H9 (cell line): ENCODE results near the gene LUZP1. TPM values are rescaled to one million over a fixed set of nuclear protein-coding genes. Genes with fewer than 3 reads are reported as not detected.
A peak's percentile ranks its signal among the peaks of the same experiment; 100 is the strongest.

Experiments
- DNase-seq: peaks from one replicate; pipeline ENCODE4 v3.0.0-alpha.2; 2017
- H2AFZ ChIP-seq: one replicate; pipeline ENCODE4 v1.6.1; 2013; ENCODE audit warnings: mild to moderate bottlenecking, low read length, control low read depth, moderate library complexity
- H2AK5ac ChIP-seq: 2 replicates; pipeline ENCODE4 v1.6.1; 2013; ENCODE audit warnings: low read length, control low read depth, mixed read lengths; ENCODE audit not compliant: insufficient read length
- H2BK120ac ChIP-seq: one replicate; pipeline ENCODE4 v1.6.1; 2013; ENCODE audit warnings: low read depth, mild to moderate bottlenecking, low read length, control low read depth, inconsistent platforms; ENCODE audit not compliant: poor library complexity, severe bottlenecking
- H2BK12ac ChIP-seq: 2 replicates; pipeline ENCODE4 v1.6.1; 2013; ENCODE audit warnings: low read length, control low read depth, mixed read lengths, low read depth; ENCODE audit not compliant: insufficient read length
- H2BK15ac ChIP-seq: 2 replicates; pipeline ENCODE4 v1.6.1; 2013; ENCODE audit warnings: low read depth, low read length, control low read depth
- H2BK20ac ChIP-seq: one replicate; pipeline ENCODE4 v1.6.1; 2013; ENCODE audit warnings: low read depth, mild to moderate bottlenecking, low read length, control low read depth, inconsistent platforms; ENCODE audit not compliant: poor library complexity, severe bottlenecking
- H2BK5ac ChIP-seq: 2 replicates; pipeline ENCODE4 v1.6.1; 2013; ENCODE audit warnings: low read length, control low read depth, mixed read lengths; ENCODE audit not compliant: insufficient read length
- H3K14ac ChIP-seq: 2 replicates; pipeline ENCODE4 v1.6.1; 2013; ENCODE audit warnings: low read length, control low read depth; ENCODE audit not compliant: insufficient read depth
- H3K18ac ChIP-seq: 2 replicates; pipeline ENCODE4 v1.6.1; 2013; ENCODE audit warnings: low read depth, mild to moderate bottlenecking, mixed read lengths, low read length, control low read depth; ENCODE audit not compliant: insufficient read length
- H3K23ac ChIP-seq: 2 replicates; pipeline ENCODE4 v1.6.1; 2013; ENCODE audit warnings: low read length, control low read depth, mixed read lengths, low read depth; ENCODE audit not compliant: insufficient read length
- H3K23me2 ChIP-seq: 2 replicates; pipeline ENCODE4 v1.6.1; 2013; ENCODE audit warnings: low read depth, mild to moderate bottlenecking, mixed read lengths, low read length, control low read depth; ENCODE audit not compliant: insufficient read length, poor library complexity, severe bottlenecking
- H3K27ac ChIP-seq: 2 replicates; pipeline ENCODE4 v1.5.1; 2013; ENCODE audit warnings: low read length, control low read depth, mixed read lengths, low read depth; ENCODE audit not compliant: insufficient read length
- H3K27me3 ChIP-seq: 2 replicates; pipeline ENCODE4 v1.6.1; 2013; ENCODE audit warnings: low read length, control low read depth, inconsistent platforms; ENCODE audit not compliant: insufficient read depth
- H3K4ac ChIP-seq: 2 replicates; pipeline ENCODE4 v1.6.1; 2013; ENCODE audit warnings: low read depth, mild to moderate bottlenecking, control low read depth, inconsistent platforms, low read length, moderate library complexity
- H3K4me1 ChIP-seq: 2 replicates; pipeline ENCODE4 v1.6.1; 2013; ENCODE audit warnings: low read length, control low read depth, inconsistent platforms; ENCODE audit not compliant: insufficient read depth
- H3K4me2 ChIP-seq: 2 replicates; pipeline ENCODE4 v1.6.1; 2013; ENCODE audit warnings: low read length, control low read depth, mixed read lengths; ENCODE audit not compliant: insufficient read length, insufficient read depth
- H3K56ac ChIP-seq: 2 replicates; pipeline ENCODE4 v1.6.1; 2013; ENCODE audit warnings: low read depth, mild to moderate bottlenecking, mixed read lengths, low read length, control low read depth; ENCODE audit not compliant: insufficient read length
- H3K79me1 ChIP-seq: 2 replicates; pipeline ENCODE4 v1.6.1; 2013; ENCODE audit warnings: low read depth, mild to moderate bottlenecking, moderate library complexity, low read length, control low read depth, inconsistent platforms; ENCODE audit not compliant: insufficient read depth, poor library complexity, severe bottlenecking
- H3K79me2 ChIP-seq: 2 replicates; pipeline ENCODE4 v1.6.1; 2013; ENCODE audit warnings: low read length, control low read depth, inconsistent platforms; ENCODE audit not compliant: insufficient read depth
- H3K9ac ChIP-seq: 2 replicates; pipeline ENCODE4 v1.6.1; 2013; ENCODE audit warnings: low read length, control low read depth, mixed read lengths; ENCODE audit not compliant: insufficient read length; ENCODE audit errors: extremely low read depth
- H3K9me3 ChIP-seq: one replicate; pipeline ENCODE4 v1.6.1; 2013; ENCODE audit warnings: low read depth, low read length, inconsistent platforms; ENCODE audit not compliant: control insufficient read depth
- H3T11ph ChIP-seq: one replicate; pipeline ENCODE4 v1.6.1; 2013; ENCODE audit warnings: mild to moderate bottlenecking, low read length, control low read depth, inconsistent platforms
- H4K20me1 ChIP-seq: one replicate; pipeline ENCODE4 v1.6.1; 2013; ENCODE audit not compliant: control insufficient read depth, insufficient read length, insufficient read depth
- H4K5ac ChIP-seq: 2 replicates; pipeline ENCODE4 v1.6.1; 2013; ENCODE audit warnings: low read depth, mild to moderate bottlenecking, mixed read lengths, low read length, control low read depth; ENCODE audit not compliant: insufficient read length
- H4K8ac ChIP-seq: replicated peaks from 2 replicates; pipeline ENCODE4 v1.6.1; 2013; ENCODE audit warnings: low read length, control low read depth, mixed read lengths, low read depth; ENCODE audit not compliant: insufficient read length
- H4K91ac ChIP-seq: 2 replicates; pipeline ENCODE4 v1.6.1; 2013; ENCODE audit warnings: low read depth, mild to moderate bottlenecking, moderate library complexity, mixed read lengths, low read length, control low read depth; ENCODE audit not compliant: insufficient read length
- H3K27ac Mint-ChIP-seq, 3 experiments: 2 replicates in 2 of 3; 3 replicates in 1 of 3; pipeline ENCODE4 v1.8.0; 2020 to 2021; ENCODE audit warnings: mixed read lengths in 3 of 3, mild to moderate bottlenecking in 1 of 3, moderate library complexity in 1 of 3
- H3K27me3 Mint-ChIP-seq: 2 replicates; pipeline ENCODE4 v1.8.0; 2021; ENCODE audit warnings: low read depth, mild to moderate bottlenecking, moderate library complexity, mixed read lengths
- H3K36me3 Mint-ChIP-seq, 3 experiments: 2 replicates in 2 of 3; 3 replicates in 1 of 3; pipeline ENCODE4 v1.8.0; 2020 to 2021; ENCODE audit warnings: low read depth in 3 of 3, mixed read lengths in 3 of 3; ENCODE audit not compliant: insufficient read depth in 1 of 3
- H3K4me1 Mint-ChIP-seq, 2 experiments: 2 replicates each; pipeline ENCODE4 v1.8.0; 2020; ENCODE audit warnings: mixed read lengths in 2 of 2
- H3K4me3 Mint-ChIP-seq, 2 experiments: 2 replicates in 1 of 2; 3 replicates in 1 of 2; pipeline ENCODE4 v1.8.0; 2020 to 2021; ENCODE audit warnings: mild to moderate bottlenecking in 2 of 2, mixed read lengths in 2 of 2, moderate library complexity in 1 of 2
- H3K9me3 Mint-ChIP-seq, 2 experiments: 2 replicates in 1 of 2; 3 replicates in 1 of 2; pipeline ENCODE4 v1.8.0; 2020; ENCODE audit warnings: mild to moderate bottlenecking in 2 of 2, mixed read lengths in 2 of 2, moderate library complexity in 1 of 2
- WGBS: extraction: QIAGEN DNeasy Blood & Tissue Kit; methylation state at CpG from one replicate; pipeline ENCODE4 v1.1.7; 2013; ENCODE audit warnings: missing lambda C conversion rate, low lambda C conversion rate, mixed read lengths; ENCODE audit not compliant: insufficient read length; ENCODE audit errors: extremely low coverage; 5-methylcytosine and 5-hydroxymethylcytosine counted together
- total RNA-seq: library from RNA; stranded (reverse); gene quantifications from 2 replicates; pipeline ENCODE4 v1.2.1, GENCODE V29; 2021
- TF ChIP-seq, protein P1 (sequence below): fragments of 200-600 bp; sonication (generic); conservative IDR thresholded peaks from 3 replicates; pipeline ENCODE4 v1.8.0; 2021; ENCODE audit warnings: antibody characterized with exemption, mild to moderate bottlenecking

LUZP1 gene
- total RNA-seq, 1 experiment from 2014 or later = 48.2 TPM

DNA sequence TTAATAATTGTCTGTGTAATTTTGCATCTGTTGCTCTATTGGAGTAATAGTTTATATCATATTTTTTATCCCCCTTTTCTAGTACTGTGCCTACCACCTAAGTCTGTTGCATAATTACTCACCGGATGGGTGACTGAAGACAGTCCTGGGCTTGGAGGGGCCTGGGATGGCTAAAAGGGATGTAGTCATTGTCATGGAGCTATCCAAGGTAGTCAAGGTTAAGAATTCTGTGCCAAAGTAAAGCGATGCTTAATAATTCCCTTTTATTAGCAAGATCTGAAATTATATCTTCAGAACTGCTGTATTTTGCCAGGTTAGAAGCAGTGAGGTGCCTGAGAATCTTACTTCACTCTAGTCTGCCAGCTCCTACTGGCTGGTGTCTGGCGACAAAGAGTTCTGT, 87.8 kb downstream of the LUZP1 start:
- Histone ChIP-seq H3K27me3 (no peaks in the 10 kb centered on the region), H3T11ph (no peak overlapping the region), H3K4ac (no peak overlapping the region), H4K20me1 (no peaks in the 10 kb centered on the region), H3K18ac (no peak overlapping the region), H3K14ac (no peak overlapping the region), H3K9ac (no peak overlapping the region), H3K79me1 (peaks cover 3% of the 10 kb centered on the region), H2BK15ac (no peak overlapping the region), H2AFZ (no peak overlapping the region), H2BK12ac (no peak overlapping the region), H4K8ac (no peak overlapping the region), H4K5ac (no peak overlapping the region), H3K56ac (no peak overlapping the region), H2AK5ac (no peak overlapping the region), H3K9me3 (no peaks in the 10 kb centered on the region), H2BK5ac (no peak overlapping the region), H2BK120ac (no peak overlapping the region), H2BK20ac (no peak overlapping the region), H4K91ac (no peak overlapping the region), H3K79me2 (no peaks in the 10 kb centered on the region), H3K23me2 (no peaks in the 10 kb centered on the region), H3K4me1 (no peaks in the 10 kb centered on the region), H3K27ac (no peak overlapping the region), H3K4me2 (no peak overlapping the region), H3K23ac (no peak overlapping the region)
- WGBS = no CpG with 5 or more reads among the region's 3 CpGs
- Mint-ChIP-seq H3K27me3 (no peaks in the 10 kb centered on the region; the same call in 1 of the 2 replicates), H3K9me3 (no peaks in the 10 kb centered on the region), H3K27ac (peak overlapping the region in 1 of 3 experiments; percentile 69; a peak in 2 of 7 replicates), H3K4me3 (no peak overlapping the region), H3K36me3 (peaks cover 50 to 90% (median 79%) of the 10 kb centered on the region in 3 experiments), H3K4me1 (peaks cover 0 to 15% of the 10 kb centered on the region in 2 experiments; a peak in 3 of 4 replicates)
- TF ChIP-seq, protein P1, sequence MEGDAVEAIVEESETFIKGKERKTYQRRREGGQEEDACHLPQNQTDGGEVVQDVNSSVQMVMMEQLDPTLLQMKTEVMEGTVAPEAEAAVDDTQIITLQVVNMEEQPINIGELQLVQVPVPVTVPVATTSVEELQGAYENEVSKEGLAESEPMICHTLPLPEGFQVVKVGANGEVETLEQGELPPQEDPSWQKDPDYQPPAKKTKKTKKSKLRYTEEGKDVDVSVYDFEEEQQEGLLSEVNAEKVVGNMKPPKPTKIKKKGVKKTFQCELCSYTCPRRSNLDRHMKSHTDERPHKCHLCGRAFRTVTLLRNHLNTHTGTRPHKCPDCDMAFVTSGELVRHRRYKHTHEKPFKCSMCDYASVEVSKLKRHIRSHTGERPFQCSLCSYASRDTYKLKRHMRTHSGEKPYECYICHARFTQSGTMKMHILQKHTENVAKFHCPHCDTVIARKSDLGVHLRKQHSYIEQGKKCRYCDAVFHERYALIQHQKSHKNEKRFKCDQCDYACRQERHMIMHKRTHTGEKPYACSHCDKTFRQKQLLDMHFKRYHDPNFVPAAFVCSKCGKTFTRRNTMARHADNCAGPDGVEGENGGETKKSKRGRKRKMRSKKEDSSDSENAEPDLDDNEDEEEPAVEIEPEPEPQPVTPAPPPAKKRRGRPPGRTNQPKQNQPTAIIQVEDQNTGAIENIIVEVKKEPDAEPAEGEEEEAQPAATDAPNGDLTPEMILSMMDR = no peak
- no peak for DNase-seq
